ENCODE results near the gene RPL31.
"Not testable (repeated sequence)": the region's sequence is repeated elsewhere in the genome, so short reads cannot be mapped to it uniquely, and the experiment has no call there.

Gene RPL31

GRCh38 chr2:101047774-101048173 lies 45.7 kb downstream of the RPL31 start:
- no peak overlapping the region for H3K4me3 ChIP-seq (ENCODE audit: low read depth, low read length)
- no peak for DNase-seq (ENCODE audit: low read depth)

GRCh38 chr2:101048756-101049155 lies 46.7 kb downstream of the RPL31 start:
- no peak overlapping the region for H3K4me3 ChIP-seq (ENCODE audit: low read depth, low read length)
- DNase-seq (ENCODE audit: low read depth): no peak

- H3K4me3 ChIP-seq (ENCODE audit: low read depth, low read length); DNase-seq (ENCODE audit: low read depth): not testable (repeated sequence)
Measured at GRCh38 chr2:101050886-101051285, 48.8 kb downstream of the RPL31 start.

GRCh38 chr2:101052147-101052546 lies 50.1 kb downstream of the RPL31 start:
- no peak for DNase-seq (ENCODE audit: low read depth)
- no peak overlapping the region for H3K4me3 ChIP-seq (ENCODE audit: low read depth, low read length)

- no peak overlapping the region for H3K4me3 ChIP-seq (ENCODE audit: low read depth, low read length)
- DNase-seq (ENCODE audit: low read depth): no peak
Measured at GRCh38 chr2:101053117-101053516, 51.0 kb downstream of the RPL31 start.
